Activated CD4-positive, alpha-beta T cell treated with anti-CD3 and anti-CD28 coated beads for 4 hours (primary cell): Measurements from ENCODE around the gene MFN1.

Experiments
- DNase-seq, 2 donors: peaks; one replicate each; pipeline ENCODE4 v3.0.0-alpha.2; 2020

Gene MFN1

DNA sequence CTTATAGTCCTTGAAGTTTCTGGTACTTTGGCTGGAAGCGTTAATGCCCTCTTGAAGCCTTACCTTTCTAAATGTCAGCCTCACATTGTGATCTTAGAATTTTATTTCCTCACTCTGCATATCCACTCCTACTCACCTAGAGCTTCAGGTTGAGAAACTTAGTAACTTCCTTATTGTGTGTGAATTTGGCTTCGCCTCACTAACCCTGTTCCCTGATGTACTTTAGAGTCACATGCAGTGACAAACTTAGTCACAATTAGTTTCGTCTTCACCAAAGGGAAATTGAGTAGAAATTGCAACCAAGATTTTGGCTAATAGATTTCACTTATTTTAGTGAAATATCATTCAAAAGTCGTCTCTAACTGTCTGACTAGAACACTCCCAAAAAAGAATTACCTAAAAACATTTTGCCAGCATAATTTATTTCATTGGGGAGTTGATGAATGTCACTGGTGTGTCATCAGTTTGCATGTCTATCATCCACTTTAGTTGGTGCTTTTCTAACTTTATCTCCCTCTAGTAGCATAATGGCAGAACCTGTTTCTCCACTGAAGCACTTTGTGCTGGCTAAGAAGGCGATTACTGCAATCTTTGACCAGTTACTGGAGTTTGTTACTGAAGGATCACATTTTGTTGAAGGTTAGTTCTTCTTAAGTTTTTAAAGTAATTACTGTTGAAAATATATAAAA, 960 bp downstream of the MFN1 start:
- no peak for DNase-seq

DNA sequence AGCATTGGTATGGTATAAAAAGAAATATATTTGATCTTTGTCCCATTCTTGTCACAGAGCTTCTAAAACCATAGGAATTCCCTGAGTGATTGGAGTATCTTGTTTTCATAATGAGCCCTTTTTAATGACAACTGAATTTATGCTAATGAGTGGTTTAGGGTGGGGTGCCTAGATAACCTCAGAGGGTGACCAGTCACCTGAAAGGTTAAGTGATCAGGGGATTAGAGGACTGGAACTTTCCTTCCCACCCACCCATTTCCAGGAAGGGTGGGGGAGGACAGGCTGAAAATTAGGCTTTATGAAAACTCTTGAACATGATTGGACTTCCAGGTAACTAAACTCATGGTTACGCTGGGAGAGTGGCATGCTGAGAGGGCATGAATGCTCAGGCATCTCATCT, 8.5 kb downstream of the MFN1 start:
- no peak for DNase-seq

DNA sequence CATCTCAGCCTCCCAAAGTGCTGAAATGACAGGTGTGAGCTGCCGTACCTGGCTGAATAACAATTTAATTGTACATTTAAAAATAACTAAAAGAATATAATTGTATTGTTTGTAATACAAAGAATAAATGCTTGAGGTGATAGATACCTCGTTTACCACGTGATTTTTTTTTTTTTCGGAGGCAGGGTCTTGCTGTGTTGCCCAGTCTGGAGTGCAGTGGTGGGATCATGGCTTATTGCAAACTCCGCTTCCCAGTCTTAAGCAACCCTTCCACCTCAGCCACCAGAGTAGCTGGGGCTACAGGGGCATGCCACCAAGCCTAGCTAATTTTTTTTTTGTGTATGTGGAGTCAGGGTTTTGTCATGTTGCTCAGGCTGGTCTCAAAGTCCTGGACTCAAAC, 15.8 kb downstream of the MFN1 start:
- DNase-seq = no peak

DNA sequence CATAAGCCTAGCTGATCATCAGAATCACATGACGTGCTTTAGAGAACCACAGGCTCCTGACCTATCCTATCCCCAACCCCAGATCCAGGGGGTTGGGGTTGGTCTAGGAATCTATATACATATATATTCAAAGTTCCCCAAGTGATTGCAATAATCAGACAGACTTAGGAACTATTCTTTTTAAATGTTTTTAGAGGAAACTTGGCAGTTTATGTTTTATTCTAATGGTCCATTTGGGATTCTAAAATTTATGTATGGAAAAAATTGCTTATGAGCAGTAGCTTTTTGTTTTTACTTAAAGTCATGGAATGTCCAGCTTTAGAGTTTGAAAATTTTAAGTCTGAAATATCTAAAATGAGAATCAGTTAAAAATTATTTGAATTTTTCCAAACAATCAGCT, 22.1 kb downstream of the MFN1 start:
- DNase-seq = no peak

DNA sequence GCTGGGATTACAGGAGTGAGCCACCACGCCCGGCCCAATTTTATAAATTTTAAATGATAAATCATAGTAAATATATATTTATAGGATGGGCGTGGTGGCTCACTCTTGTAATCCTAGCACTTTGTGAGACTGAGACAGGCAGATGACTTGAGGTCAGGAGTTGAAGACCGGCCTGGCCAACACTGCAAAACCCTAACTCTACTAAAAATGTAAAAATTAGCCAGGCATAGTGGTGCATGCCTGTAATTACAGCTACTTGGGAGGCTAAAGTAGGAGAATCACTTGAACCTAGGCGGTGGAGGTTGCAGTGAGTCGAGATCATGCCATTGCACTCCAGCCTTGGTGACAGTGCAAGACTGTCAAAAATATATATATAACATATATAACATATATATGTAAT, 26.4 kb downstream of the MFN1 start:
- DNase-seq = no peak

DNA sequence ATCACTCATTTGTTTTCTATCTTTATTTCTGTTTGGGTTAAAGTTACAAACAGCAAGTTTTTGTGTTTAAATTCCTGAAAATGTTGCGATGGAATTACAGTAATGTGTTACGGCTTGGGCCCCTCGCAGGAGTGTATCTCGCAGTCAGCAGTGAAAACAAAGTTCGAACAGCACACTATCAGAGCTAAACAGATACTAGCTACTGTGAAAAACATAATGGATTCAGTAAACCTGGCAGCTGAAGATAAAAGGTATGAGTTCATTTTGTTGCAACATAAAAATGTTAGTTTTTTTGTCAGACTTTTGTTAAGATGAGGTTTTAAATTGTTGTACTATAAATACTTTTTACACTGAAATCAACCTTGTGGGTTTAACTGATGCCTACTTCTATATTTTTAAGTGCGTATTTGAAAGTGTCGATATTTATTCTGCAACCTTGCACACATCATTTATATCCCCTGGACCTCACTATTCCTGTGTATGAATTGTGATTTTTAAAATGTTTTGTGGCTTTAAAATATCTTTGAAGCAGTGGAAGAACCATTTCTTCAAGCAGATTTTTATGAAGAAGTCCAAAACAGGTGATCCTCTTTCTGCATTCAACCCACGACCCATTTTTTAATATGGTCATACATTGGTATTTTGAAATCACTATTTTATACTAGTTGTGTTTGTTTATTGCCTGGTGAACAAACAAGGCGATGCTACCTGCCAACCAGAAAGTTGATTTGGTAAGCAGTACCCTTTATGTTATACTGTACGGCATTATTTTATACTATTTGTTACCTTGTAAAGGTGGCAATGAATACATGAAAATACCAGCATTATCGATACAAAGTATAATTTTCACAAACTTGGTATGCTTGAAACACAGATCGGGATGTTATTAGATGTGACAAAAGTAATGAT, 27.8 kb downstream of the MFN1 start:
- DNase-seq = no peak

DNA sequence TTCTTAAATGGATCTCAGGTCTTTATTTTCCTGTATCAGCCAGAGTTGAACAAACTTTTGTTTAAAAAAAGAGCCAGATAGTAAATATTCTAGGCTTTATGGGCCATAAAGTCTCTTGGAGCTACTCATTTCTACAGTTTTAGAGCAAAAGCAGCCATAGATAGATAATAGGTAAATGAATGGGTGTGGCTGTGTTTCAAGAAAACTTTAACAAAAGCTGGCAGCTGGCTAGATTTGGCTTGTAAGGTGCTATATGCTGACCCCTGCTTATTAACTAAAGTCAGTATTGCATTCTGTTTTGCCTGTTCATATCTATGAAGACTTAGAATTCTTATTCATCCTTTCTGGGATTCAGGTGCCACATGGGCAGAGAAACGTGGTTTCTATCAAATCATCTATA, 29.0 kb downstream of the MFN1 start:
- DNase-seq = no peak

DNA sequence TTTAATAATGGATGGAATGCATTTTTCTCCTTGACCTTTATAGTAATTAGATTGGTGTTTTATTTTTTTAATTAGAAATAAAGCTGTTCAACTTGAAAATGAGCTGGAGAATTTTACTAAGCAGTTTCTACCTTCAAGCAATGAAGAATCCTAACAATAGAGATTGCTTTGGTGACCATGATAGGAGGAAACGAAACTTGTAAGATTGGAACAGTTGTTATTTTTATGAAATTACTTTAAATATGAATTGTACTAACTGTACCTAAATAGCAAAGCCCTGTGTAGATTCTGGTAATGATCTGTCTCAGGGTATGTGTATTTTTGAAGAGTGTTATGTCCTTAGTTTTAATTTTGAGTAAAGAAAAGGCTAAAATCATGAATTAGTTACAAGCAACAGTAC, 44.4 kb downstream of the MFN1 start:
- no peak for DNase-seq

DNA sequence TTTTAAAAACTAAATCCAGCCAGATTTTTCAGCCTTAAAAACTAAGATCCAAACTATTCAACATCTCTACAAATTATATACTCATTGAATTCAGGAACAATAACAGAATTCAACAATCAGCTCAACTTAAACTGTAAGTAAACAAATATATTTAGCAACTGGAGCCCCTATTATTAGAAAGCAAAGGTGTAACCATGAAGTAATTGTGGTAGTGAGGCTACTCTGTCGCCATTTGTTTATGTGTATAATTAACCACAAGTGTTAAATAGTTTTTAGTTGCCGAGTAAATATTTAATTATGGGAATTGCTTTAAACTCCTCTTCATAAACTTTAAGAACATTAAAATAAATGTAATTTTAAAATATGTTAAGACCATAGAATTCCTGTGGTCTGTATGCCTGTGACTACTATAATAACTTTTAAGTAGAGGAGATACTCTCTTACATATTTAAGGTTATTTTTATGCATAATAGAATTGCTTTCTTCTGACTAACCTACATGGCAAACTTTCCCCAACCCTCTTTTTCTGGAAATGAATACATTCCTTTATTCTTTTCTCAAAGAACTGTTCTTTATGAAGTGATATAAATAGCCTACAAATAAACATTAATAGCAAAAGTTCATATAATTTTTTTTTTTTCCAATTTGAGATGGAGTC, 51.2 kb downstream of the MFN1 start:
- DNase-seq = no peak

DNA sequence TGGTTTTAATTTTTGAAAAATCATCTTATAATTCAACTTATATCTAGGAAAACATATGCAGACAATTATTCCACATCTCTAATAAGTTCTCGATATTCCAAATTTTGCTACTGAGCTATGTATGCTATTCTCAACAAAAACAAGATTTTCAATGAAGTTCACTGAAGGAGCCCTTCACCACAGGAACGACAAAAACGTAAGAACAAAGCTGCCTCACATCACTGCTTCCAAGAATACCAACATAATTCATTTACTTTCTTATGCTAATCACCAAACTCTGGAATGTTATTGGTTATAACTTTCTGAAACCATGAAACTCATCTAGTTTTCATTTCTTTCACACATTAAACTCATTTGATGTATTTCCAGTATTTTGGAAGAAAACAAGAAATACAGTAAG, 54.1 kb downstream of the MFN1 start:
- DNase-seq = no peak

DNA sequence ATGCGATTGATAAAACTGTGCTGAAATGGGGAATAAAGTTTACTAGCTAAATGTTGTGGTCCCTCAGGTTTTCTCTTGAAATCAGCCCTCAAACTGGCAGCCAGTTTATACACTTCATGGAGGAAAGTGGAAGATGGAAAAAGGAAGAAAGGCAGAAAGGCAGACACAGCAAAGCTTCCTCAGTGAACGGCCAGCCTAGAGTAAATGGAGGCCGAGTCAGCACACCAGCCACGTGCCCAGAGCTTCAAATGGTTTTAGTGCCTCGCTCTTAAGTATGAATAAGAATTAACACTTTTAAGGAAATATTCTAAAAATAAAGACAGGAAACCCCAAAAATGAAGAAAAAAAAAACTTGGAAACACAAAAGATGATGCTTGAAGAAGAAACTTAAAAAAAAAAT, 55.5 kb downstream of the MFN1 start:
- DNase-seq = no peak

DNA sequence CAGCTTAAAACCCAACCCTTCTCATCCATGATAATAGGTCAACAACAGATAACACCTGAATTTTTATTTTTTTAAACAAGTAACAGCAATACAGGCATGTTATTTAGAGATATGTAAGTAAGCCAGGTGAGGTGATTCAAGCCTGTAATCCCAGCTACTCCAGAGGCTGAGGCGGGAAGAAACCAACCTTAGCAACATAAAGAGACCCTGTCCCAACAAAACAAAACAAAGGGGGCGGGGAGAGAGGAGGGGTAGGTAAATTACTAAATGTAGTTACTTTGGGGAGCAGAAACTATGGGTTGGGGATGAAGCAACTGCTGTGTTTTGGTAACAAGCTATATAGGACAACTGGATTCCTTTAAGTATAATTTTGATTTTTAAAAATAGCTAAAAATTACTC, 56.8 kb downstream of the MFN1 start:
- no peak for DNase-seq

DNA sequence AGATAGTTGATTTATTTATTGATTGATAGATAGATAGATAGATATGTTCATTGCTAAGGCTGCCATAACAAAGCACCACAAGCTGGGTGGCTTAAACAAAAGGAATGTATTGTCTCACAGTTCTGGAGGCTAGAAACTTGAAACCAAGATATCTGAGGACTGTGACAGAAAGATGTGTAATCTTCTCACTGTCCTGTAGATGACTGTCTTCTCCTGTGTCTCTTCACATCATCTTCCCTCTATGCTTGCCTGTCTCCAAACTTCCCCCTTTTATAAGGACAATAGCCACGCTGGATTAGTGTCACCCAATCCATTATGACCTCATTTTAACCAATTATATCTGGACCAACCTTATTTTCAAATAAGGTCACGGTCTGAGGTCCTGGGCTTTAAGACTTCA, 62.8 kb downstream of the MFN1 start:
- DNase-seq = no peak

DNA sequence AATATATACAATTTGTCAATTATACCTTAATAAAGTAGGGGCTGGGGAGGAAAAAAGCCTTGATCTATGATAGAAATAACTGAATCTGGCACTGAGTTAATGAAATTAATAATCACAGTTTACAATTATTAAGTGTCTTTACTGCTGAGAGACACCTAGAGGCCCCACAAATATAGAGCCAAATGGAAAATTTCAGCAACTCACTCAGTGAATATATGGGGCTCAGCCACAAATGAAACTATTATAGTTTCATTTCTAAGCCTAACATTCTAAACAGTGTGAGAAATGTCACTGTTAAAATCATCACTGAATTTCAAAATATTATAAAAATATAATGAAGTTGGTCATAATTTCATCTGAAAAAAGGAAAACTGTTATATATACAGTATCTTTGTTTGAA, 63.5 kb downstream of the MFN1 start:
- no peak for DNase-seq

DNA sequence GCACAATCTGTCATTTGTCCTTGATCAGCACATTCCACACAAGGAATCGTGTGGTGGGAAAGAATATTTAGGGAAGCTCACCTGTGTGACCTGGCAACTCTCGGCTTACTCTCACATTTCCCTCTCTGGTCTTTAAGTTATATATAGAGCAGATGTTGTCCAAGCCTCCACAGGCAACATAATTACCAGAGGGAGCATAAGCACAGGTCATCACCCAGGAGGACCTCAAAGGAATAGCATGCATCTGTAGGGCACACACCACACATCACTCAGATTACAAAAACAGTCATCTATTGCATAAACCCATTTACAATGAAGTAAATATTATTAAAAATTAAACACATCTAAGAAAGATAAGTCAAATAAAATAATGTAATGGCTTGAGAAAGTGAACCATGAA, 67.3 kb downstream of the MFN1 start:
- no peak for DNase-seq

DNA sequence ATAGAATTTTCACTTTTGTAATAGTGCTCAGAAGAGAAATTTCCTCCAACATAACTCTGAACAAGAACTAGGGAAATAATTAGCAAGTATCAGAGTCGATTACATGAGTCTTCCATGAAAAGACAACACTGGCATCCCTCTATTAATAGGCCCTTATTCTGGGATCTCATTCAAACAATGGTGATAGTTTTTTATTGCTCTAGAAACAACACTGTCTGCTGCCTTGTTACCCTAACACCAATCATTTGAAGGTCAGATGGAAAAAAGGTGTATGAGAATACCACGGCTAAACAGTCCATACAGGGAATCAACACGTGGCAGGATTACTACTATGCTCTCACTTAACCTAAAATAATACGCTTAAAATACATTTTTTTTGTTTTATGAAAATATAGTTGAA, 67.9 kb downstream of the MFN1 start:
- no peak for DNase-seq

DNA sequence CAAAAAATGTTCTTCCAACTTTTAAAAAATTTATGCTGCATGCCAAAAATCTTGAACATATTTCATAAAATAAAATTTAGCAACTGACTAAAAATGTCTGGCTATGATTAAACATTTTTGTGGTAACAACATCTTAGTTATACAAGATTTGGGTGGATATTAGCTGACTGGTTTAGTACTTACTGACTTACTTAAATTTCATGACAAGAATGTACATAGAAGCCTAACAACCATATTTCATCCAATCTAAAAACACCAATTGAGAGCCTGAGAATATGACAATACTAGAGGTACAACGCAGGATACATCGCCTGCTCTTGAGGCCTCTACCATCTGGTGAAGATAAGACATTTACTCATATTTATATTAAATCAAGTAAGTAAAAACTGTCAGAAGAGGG, 69.2 kb downstream of the MFN1 start:
- no peak for DNase-seq

DNA sequence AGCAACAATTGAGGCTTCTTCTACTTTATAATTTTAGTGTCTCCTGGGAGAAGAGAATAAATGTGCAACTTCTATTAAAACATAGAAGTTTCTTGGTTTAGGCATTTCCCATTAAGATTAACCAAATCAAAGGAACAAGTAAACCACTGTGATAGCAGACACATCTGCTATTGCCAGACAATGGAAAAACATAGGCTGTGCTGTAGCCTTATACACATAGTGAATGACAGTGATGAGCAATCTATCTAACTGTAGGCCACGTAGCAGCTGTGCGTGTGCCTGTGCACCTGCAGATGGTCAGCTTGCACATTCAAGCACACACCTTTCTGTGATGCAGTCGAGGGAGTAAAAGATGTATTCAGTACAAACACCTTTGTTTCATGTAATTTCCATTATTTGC, 71.1 kb downstream of the MFN1 start:
- no peak for DNase-seq

DNA sequence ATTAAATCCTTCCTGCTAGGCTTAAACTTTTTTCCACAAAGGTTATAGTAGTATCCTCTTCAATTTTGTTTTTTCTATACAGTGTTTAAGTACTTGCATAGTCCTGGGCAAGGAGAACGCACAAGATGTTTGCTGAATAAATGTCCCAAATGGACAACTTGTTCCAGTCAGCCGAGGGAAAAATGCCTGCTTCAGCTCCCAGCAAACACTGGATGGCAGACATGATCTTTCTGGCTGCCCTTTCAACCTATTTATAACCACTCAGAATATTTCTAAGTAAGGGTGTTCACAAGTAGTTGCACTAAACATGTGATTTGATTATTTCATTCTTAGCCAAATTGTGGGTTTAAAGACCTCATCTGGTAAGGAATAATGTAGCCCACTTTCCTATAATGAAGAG, 74.0 kb downstream of the MFN1 start:
- no peak for DNase-seq

DNA sequence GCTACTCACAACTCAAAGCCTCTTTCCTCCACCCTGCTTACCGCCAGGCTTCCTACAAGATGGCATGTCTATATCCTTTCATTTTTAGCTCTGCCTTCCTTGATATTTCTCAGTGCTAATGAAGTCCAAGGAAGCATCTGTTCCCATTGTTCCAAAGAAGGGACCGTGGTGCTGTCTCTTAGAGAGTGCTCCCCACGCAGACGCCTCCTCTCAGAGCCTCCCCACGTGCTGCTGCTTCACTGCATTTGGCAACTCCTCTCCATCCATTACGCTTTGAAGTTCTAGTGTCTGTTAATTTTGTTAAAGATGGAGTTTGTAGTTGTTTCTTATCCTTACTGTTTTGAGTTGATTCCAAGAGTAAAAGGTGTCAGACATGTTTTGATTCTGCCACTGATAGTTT, 77.6 kb downstream of the MFN1 start:
- DNase-seq = no peak

DNA sequence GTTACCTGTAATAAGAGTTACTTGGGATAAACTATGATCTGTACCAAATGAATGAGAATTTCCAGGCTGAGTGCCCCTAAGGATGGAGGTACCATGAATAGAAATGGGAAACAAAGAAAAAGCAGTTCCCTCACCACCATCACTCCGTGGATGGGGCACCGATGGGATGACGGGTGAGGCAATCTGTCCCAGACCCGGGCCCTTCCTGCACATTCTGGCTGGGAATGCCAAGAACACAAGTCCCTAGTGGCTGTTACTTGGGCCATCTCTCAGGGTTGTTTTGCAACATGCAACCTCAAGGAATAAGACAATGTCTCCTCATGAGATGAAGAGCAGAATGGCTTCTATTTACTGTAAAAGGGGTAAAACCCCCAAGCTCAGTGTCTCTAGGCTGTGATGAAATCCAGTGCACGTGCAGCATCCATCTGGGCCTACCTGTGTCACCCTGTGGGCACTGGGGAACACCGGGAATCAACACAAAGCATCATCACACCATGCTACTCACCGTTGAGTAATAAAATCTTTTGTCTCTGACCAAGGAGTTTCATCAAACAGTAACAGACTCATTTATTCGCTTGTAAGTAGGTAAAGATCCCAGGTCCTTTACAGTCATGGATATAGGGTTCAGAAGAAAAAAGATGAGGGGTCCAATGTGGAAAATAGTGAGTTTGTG, 81.5 kb downstream of the MFN1 start:
- DNase-seq = no peak

DNA sequence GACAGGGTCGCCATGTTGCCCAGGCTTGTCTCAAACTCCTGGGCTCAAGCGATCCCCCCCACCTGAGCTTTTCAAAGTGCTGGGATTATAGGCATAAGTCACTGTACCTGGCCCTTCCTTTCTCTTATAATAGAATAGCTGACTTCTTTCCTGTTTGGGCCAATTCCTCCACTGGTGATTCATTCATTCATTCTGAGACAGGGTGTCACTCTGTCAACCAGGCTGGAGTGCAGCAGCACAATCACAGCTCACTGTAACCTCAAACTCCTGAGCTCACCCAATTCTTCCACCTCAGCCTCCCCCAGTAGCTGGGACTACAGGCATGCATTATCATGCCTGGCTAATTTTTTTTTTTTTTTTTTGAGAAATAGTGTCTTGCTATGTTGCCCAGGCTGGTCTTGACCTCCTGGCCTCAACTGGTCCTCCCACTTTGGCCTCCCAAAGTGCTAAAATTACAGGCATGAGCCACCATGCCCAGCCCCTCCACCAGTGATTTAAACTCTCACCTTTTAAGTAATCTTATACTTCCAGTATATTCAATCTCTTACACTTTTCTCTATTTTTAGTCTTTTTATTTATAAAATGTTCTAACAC, 82.9 kb downstream of the MFN1 start:
- no peak for DNase-seq

DNA sequence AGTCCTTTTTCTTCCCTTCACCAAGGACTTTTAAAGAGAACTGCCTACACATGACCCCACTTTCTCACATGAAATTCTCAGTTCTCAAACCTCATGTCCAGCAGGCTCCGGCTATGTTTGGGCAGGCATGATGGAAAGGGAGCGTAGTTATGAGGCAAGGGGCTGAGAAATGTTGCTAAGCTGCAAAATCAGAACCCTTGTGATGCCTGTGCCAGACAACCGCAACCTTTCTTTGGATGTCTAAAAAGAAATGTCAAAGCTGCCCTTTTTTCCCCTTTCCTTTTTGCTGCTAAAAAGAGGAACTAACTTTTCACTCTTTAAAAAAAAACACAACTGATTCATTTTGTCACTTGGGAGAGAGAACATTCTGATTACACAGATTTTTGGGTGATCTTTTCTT, 84.5 kb downstream of the MFN1 start:
- DNase-seq = no peak
